NCI-H146 treated with DMSO at 0.1 percent for 48 hours (cell line): Measurements from ENCODE around the gene LAX1.
"Not testable (repeated sequence)": the region's sequence is repeated elsewhere in the genome, so short reads cannot be mapped to it uniquely, and the experiment has no call there.

Experiments used
- DNase-seq: peaks from one replicate; lab custom pipeline; 2025; ENCODE audit not compliant: unreplicated experiment; lab: John Stamatoyannopoulos, UW

LAX1 gene

DNA sequence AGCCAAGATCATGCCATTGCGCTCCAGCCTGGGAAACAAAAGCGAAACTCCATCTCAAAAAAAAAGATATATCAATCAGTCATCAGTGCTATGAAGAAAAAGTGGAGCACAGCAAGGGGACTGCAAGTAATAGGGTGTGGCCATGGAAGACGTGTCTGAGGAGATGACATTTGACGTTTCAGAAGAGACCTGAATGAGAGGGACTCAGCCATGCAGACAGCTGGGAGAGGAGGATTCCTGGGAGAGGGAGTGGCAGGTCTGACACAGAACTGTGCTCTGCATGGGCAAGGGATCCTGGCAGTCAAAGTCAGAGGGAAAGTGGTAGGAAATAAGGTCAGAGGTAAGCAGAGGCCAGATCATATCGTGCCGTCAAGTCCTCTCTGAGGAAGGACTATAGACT lies 3.3 kb downstream of the LAX1 start:
- DNase-seq, result no peak

DNA sequence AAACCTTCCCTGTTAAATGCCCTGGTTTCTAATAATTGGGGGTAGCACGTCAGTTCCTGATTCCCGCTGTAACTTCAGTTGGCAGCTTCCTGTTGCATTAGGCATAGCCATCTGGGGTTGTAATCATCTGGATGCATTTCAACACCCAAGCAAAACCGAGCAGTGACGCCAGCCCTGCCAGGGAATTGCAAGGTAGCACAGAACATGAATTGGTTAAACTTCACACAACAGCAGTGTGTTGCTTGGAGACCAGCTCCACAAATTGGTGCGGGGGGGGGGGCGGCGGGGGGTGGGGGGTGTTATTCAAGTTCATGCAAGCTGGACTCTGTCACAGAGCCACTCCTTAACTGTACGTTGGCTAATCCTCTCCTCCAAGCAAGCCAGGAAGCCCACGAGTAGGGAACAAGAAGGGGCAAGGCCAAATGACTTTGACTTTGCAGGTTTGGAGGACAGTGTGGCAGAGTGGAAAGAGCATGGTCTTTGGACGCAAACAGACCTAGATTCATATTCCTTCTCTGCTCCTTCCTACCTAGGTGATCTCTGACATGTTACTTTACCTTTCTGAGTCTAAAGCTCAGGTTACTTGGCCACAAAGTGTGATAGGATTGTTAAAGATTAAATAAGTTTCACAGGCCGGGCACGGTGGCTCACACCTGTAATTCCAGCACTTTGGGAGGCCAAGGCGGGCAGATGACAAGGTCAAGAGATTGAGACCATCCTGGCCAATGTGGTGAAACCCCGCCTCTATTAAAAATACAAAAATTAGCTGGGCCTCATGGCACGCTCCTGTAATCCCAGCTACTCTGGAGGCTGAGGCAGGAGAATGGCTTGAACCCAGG lies 4.7 kb downstream of the LAX1 start:
- no peak for DNase-seq

GRCh38 chr1:203771901-203772301 lies 6.9 kb downstream of the LAX1 start:
- DNase-seq, result no peak

DNA sequence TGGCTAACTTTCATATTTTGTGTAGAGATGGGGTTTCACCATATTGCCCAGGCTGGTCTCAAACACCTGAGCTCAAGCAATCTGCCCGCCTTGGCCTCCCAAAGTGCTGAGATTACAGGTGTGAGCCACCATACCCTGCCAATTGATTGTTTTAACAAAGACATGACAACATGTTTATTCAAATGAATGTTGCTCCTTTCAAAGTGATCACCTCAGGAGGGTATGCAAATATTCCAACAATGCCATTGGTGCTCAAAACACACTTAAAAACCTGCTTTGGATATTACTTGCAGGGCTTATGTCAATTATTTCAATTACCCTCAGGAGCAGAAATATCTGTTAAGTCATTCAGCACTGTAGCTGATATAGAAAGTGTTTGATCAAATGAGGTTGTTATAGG lies 7.9 kb downstream of the LAX1 start:
- DNase-seq, result no peak

GRCh38 chr1:203776636-203777035 lies 11.7 kb downstream of the LAX1 start:
- DNase-seq, result no peak

GRCh38 chr1:203777596-203777995 lies 12.6 kb downstream of the LAX1 start:
- DNase-seq, result no peak

- no peak for DNase-seq
Measured at GRCh38 chr1:203778146-203778545, 13.2 kb downstream of the LAX1 start.

GRCh38 chr1:203778789-203779188 lies 13.8 kb downstream of the LAX1 start:
- no peak for DNase-seq

DNA sequence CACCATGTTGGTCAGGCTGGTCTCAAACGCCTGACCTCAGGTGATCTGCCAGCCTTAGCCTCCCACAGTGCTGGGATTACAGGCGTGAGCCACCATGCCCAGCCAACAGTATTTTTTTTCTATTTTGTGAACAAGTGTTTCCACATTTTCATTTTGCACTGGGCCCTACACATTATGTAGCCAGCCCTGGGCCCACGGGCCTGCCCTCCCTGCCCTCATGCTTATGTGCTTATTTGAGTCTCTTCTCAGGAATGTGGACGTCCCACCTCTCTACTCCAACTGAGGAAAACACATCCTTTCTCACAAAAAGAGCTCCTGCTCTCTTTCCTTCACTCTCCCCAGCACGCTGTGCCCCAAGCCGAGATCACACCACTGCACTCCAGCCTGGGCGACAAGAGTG lies 17.0 kb downstream of the LAX1 start:
- no peak for DNase-seq

GRCh38 chr1:203789966-203790365 lies 25.0 kb downstream of the LAX1 start:
- no peak for DNase-seq

DNA sequence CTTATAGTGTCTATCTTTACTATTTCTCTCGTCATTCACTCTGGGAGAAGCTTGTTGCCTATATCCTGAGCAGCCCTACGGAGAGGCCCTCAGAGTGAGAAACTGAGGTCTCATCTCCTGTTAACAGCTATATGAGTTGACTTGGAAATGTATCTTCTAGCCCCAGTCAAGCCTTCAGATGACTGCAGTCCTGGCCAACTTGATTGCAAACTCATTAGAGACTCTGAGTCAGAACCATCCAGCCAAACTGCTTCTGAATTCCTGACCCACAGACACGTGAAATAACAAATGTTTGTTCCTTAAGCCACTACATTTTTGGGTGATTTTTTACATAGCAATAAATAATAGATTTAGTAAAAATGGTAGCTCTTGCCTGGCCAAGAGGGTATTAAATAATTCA lies 26.5 kb downstream of the LAX1 start:
- no peak for DNase-seq

GRCh38 chr1:203792486-203792885 lies 27.5 kb downstream of the LAX1 start:
- no peak for DNase-seq

- not testable (repeated sequence) for DNase-seq
Measured at GRCh38 chr1:203793561-203793960, 28.6 kb downstream of the LAX1 start.

GRCh38 chr1:203794764-203795440 lies 29.9 kb downstream of the LAX1 start:
- DNase-seq, result no peak

GRCh38 chr1:203795441-203796235 lies 30.7 kb downstream of the LAX1 start, which contains the start of the genes ZBED6 and ZC3H11A:
Gene ZBED6 (plus strand): TSS chr1:203795623. CDS start chr1:203797523, 1,900 bp downstream.
Gene ZC3H11A (plus strand): TSS chr1:203795623. CDS start chr1:203817071, 21,448 bp downstream.
- DNase-seq, result peak; percentile 91

- DNase-seq, result no peak
Measured at GRCh38 chr1:203796236-203796605, 31.2 kb downstream of the LAX1 start.

GRCh38 chr1:203797216-203797615 lies 32.2 kb downstream of the LAX1 start:
- no peak for DNase-seq

- no peak for DNase-seq
Measured at GRCh38 chr1:203797948-203798655, 33.1 kb downstream of the LAX1 start.

GRCh38 chr1:203799157-203799556 lies 34.2 kb downstream of the LAX1 start:
- no peak for DNase-seq

- no peak for DNase-seq
Measured at GRCh38 chr1:203799971-203800370, 35.0 kb downstream of the LAX1 start.

- no peak for DNase-seq
Measured at GRCh38 chr1:203805689-203806088, 40.7 kb downstream of the LAX1 start.
